ENCODE measurements around the gene RAPGEF2. TPM values are rescaled to one million over a fixed set of nuclear protein-coding genes. Genes with fewer than 3 reads are reported as not detected.

RAPGEF2 gene
- total and polyA plus RNA-seq, 2 donors (not counting 3 experiments of a cell fraction or from before 2014, with no cell fraction given): 28.7 to 55.2 TPM

DNA sequence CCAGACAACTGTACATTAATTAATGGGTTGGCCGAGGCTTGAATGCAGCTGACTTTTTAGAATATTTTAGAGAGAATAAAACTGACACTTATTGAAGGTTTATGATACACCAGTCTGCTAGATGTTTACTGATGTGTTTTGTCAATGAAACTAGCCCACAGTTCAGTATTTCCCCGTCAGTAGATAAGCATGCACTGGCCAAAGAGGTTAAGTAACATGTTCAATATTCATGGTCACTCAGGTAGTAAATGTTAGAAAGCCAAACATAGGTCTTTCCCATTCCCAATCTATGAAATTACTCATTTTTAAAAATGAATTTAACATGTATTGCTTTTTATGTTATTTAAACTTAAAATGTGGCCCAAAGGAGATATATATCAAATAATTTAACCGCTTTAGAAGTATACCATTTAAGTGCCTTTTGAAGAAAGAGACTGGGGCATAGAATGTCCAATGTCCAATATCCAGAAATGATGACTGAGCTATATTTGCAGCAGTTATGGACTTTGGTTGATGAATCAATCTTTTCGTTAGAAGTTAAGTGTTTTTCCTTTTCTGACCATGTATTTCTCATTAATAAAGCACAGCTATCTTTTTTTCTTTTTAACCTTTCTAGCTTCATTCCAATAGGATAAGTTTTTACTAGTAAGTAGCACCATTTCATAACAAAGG, 156.1 kb downstream of the RAPGEF2 start:
- no peaks in the 10 kb centered on the region for H3K9me1 ChIP-seq (replicated peaks; ENCODE audit: control insufficient read depth, extremely low read depth, insufficient read depth, low read length)
- peaks cover 2% of the 10 kb centered on the region for H3K79me2 ChIP-seq (ENCODE audit: control insufficient read depth, insufficient read depth, low read length)
- FAIRE-seq: no peak
- H3K9ac ChIP-seq (replicated peaks; ENCODE audit: extremely low read depth, insufficient read depth, low read length): no peak overlapping the region
- no peaks in the 10 kb centered on the region for H4K20me1 ChIP-seq (replicated peaks; ENCODE audit: control insufficient read depth, extremely low read depth, insufficient read depth, low read length)
- no peaks in the 10 kb centered on the region for H3K27me3 ChIP-seq (ENCODE audit: control insufficient read depth in 2 of 2, insufficient read depth in 2 of 2, low read length in 2 of 2)
- H3K4me2 ChIP-seq (ENCODE audit: insufficient read depth, low read length): no peak overlapping the region
- H3K36me3 ChIP-seq (ENCODE audit: control insufficient read depth in 2 of 2, extremely low read depth in 1 of 2, insufficient read depth in 2 of 2, low read length in 2 of 2): no peaks in the 10 kb centered on the region
- H3K27ac ChIP-seq (ENCODE audit: insufficient read depth, low read depth, low read length): no peak overlapping the region
- H3K4me1 ChIP-seq (ENCODE audit: control insufficient read depth, extremely low read depth, insufficient read depth, low read length): peaks cover 2% of the 10 kb centered on the region
- intact Hi-C loops (cut with micrococcal nuclease) (no loop called here), dilution Hi-C loops (cut with MboI; ENCODE audit: extremely low pct_ligation_motif_present, low sequenced_read_pairs) (no loop called here)
- no TSS peak for BruUV-seq (replicated peaks)
- ChIA-PET CTCF (interaction anchor here (0.5 to 0.9 kb wide), 2 partner anchors 20 to 22 kb away, joined by 3 read pairs; no protein-coding TSS in a partner anchor), POLR2A (no interaction called here)
- H3K9me3 ChIP-seq (replicated peaks; ENCODE audit: control insufficient read depth, insufficient read depth, low read length): no peaks in the 10 kb centered on the region
- no peak for DNase-seq (ENCODE audit: low read depth, low spot score)
- no peak overlapping the region for H2AFZ ChIP-seq (ENCODE audit: low read depth, low read length)
- no peak overlapping the region for H3K4me3 ChIP-seq (replicated peaks in 1 of 3; ENCODE audit: insufficient read depth in 1 of 3, low read depth in 1 of 3, low read length in 3 of 3)
- TF ChIP-seq JUN (IDR thresholded peaks at IDR 0.05; ENCODE audit: borderline replicate concordance, insufficient read depth, insufficient read length, low read depth): no peak
- TF ChIP-seq FOS (IDR thresholded peaks at IDR 0.05; ENCODE audit: borderline replicate concordance, insufficient read depth, low read length): no peak
- TF ChIP-seq, protein P1, sequence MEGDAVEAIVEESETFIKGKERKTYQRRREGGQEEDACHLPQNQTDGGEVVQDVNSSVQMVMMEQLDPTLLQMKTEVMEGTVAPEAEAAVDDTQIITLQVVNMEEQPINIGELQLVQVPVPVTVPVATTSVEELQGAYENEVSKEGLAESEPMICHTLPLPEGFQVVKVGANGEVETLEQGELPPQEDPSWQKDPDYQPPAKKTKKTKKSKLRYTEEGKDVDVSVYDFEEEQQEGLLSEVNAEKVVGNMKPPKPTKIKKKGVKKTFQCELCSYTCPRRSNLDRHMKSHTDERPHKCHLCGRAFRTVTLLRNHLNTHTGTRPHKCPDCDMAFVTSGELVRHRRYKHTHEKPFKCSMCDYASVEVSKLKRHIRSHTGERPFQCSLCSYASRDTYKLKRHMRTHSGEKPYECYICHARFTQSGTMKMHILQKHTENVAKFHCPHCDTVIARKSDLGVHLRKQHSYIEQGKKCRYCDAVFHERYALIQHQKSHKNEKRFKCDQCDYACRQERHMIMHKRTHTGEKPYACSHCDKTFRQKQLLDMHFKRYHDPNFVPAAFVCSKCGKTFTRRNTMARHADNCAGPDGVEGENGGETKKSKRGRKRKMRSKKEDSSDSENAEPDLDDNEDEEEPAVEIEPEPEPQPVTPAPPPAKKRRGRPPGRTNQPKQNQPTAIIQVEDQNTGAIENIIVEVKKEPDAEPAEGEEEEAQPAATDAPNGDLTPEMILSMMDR (IDR thresholded peaks at IDR 0.05; ENCODE audit: extremely low read depth in 1 of 2, insufficient read depth in 1 of 2, low read depth in 1 of 2, low read length in 2 of 2): no peak
- TF ChIP-seq, protein P2, sequence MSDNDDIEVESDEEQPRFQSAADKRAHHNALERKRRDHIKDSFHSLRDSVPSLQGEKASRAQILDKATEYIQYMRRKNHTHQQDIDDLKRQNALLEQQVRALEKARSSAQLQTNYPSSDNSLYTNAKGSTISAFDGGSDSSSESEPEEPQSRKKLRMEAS (IDR thresholded peaks at IDR 0.05; ENCODE audit: insufficient read depth, insufficient read length): no peak
- no peak for TF ChIP-seq EZH2 (IDR thresholded peaks at IDR 0.05; ENCODE audit: borderline replicate concordance, low read depth, low read length, severe bottlenecking)
- no peak for TF ChIP-seq GATA2 (IDR thresholded peaks at IDR 0.05; ENCODE audit: insufficient read depth, insufficient read length, low read depth, low read length)
- TF ChIP-seq POLR2AphosphoS5 (IDR thresholded peaks at IDR 0.05; ENCODE audit: insufficient read depth, low read depth, low read length): no peak
- no peak for TF ChIP-seq MYC (IDR thresholded peaks at IDR 0.05; ENCODE audit: low read depth, low read length)
- no peak for TF ChIP-seq POLR2A (IDR thresholded peaks at IDR 0.05; ENCODE audit: low read depth, low read length)
